Measurements from ENCODE around the gene ZBP1.

The ZBP1 gene

GRCh38 chr20:57625181-57625958 is 5.1 kb upstream of the ZBP1 start:
- no peak for DNase-seq (ENCODE audit: extremely low spot score)
- TF ChIP-seq CTCF (IDR thresholded peaks at IDR 0.05; ENCODE audit: control extremely low read depth, extremely low read depth, low read depth, missing control alignments): no peak
- CTCF ChIA-PET: no interaction called here
- POLR2A ChIA-PET: no interaction called here

GRCh38 chr20:57624124-57624523 is 3.9 kb upstream of the ZBP1 start:
- TF ChIP-seq CTCF (IDR thresholded peaks at IDR 0.05; ENCODE audit: control extremely low read depth, extremely low read depth, low read depth, missing control alignments): no peak
- DNase-seq (ENCODE audit: extremely low spot score): no peak
- ChIA-PET POLR2A (no interaction called here), CTCF (interaction anchor here (1.3 to 1.5 kb wide), 2 partner anchors 24 to 30 kb away, joined by 3 to 4 read pairs; no protein-coding TSS in a partner anchor)

- ChIA-PET CTCF (interaction anchor here (0.6 to 2.4 kb wide), 10 partner anchors 8 to 464 kb away, joined by 3 to 10 read pairs (median 3); no protein-coding TSS in a partner anchor), POLR2A (no interaction called here)
- peak; percentile 62 for DNase-seq (ENCODE audit: extremely low spot score)
- TF ChIP-seq CTCF (IDR thresholded peaks at IDR 0.05; ENCODE audit: control extremely low read depth, extremely low read depth, low read depth, missing control alignments): peak; percentile 64
These were observed 2.6 kb upstream of the ZBP1 start for GRCh38 chr20:57622579-57623381.

- POLR2A ChIA-PET: no interaction called here
These were observed 2.0 kb upstream of the ZBP1 start for GRCh38 chr20:57622201-57622570.

GRCh38 chr20:57621421-57622200 is 1.4 kb upstream of the ZBP1 start:
- no peak for DNase-seq (ENCODE audit: extremely low spot score)
- no peak for TF ChIP-seq CTCF (IDR thresholded peaks at IDR 0.05; ENCODE audit: control extremely low read depth, extremely low read depth, low read depth, missing control alignments)
- POLR2A ChIA-PET: no interaction called here
- CTCF ChIA-PET: interaction anchor here (1.0 to 2.4 kb wide), 5 partner anchors 9 to 466 kb away, joined by 3 to 10 read pairs (median 5); no protein-coding TSS in a partner anchor

More at GRCh38 chr20:57622201-57622570, 2.0 kb upstream of the ZBP1 start:
- no peak for TF ChIP-seq CTCF (IDR thresholded peaks at IDR 0.05; ENCODE audit: control extremely low read depth, extremely low read depth, low read depth, missing control alignments)
- CTCF ChIA-PET: interaction anchor here (0.9 to 2.4 kb wide), 7 partner anchors 9 to 465 kb away, joined by 3 to 10 read pairs (median 3); no protein-coding TSS in a partner anchor
- no peak for DNase-seq (ENCODE audit: extremely low spot score)

- ChIA-PET POLR2A (no interaction called here), CTCF (interaction anchor here (1.1 to 2.4 kb wide), 5 partner anchors 9 to 590 kb away, joined by 3 to 10 read pairs (median 3); no protein-coding TSS in a partner anchor)
- no peak for DNase-seq (ENCODE audit: extremely low spot score)
- TF ChIP-seq CTCF (IDR thresholded peaks at IDR 0.05; ENCODE audit: control extremely low read depth, extremely low read depth, low read depth, missing control alignments): no peak
These were observed 773 bp upstream of the ZBP1 start for GRCh38 chr20:57620999-57621398.

Data from GM10248 (cell line).